ENCODE results near the gene CHRNA9.

The CHRNA9 gene

DNA sequence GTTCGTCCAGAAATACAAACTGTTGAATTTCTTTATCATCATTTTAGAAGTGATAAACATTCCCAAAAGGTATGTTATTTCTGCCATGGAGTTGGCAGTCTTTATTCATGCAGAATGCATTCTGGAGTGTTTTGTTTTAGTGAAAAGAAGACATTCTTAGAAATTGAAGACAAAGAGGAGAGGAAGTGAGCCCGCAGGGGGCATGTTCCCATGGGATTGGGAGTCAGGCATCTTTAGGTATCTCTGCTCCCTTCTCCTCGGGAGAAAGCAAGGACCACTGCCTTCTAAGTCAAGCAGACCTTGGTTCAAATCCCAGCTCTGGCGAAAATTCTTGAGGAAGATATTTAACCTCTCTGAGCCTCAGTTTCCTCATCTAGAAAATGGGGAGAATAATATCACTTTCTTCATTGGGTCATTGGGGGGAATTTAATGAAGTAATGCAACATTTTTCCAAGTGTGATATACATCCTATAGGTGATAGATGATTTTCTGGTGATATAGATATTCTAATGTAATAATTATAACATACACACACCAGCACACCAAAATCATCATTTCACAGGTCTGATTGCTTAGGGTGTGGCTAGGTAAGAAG, 26.5 kb upstream of the CHRNA9 start:
- no peak for DNase-seq (ENCODE audit: low spot score)

DNA sequence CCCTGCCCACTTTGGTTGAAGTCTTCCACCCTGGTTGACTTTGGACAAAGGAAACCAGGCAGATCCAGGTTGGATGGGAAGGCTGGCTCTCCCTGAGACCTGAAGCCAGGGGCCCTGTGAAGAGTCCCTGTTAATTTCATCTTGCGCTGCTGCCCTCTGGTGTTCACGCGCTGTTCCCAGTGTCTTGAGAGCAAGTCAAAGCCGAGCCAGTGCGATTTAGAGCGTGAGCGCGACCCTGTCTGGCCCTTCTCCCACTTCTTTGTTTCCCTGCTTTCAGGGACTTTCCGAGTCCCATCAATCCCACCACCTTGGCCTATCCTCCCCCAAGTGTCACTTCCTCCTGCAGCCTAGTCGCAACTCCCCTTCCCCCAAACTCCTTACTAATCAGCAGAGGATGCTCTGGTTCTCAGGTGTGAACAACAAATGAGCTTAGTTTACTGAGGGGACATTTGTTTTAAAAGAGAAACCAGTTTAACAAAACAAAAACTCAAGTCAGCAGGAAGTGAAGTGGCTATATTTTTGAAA, 25.8 kb upstream of the CHRNA9 start:
- peak; percentile 82 for DNase-seq (ENCODE audit: low spot score)

DNA sequence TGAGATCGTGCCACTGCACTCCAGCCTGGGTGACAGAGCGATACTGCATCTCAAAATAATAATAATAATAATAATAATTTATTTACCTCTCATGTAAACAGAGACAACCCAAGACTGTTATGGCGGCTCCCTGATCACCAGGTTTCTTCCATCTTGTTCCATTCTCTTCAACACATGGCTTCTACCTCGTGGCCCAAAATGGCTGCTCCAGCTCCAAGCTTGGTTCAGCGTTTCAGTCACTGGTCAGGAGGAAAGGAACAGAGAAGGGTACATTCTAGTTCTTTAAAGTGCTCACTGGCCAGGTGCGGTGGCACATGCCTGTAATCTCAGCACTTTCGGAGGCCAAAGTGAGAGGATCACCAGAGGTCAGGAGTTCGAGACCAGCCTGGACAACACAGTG, 24.9 kb upstream of the CHRNA9 start:
- no peak for DNase-seq (ENCODE audit: low spot score)

DNA sequence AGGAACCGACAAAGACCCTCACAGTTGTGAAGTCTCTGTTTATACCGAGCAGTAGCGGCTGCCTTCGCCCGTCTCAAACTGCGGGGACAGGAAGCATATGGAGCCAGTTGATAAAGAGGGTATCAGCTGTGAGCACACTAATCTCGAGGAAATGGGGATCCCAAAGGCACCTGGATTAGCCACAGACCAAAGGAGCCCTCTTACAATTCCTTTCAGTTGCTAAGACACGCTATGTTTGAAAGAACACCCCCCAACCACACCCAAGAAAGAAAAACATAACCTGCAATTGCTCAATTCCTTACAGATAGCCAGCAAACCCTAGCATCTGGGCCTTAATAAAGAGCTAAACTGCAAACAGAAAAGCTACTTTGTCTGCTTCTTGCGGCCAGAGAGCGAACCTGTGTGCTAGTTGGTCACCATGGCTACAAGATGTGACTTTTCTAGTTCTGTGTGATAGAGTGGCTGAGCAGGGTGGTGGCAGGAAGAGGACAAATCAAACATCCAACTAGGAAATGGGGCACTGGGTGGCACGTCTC, 23.3 kb upstream of the CHRNA9 start:
- DNase-seq (ENCODE audit: low spot score) = no peak

DNA sequence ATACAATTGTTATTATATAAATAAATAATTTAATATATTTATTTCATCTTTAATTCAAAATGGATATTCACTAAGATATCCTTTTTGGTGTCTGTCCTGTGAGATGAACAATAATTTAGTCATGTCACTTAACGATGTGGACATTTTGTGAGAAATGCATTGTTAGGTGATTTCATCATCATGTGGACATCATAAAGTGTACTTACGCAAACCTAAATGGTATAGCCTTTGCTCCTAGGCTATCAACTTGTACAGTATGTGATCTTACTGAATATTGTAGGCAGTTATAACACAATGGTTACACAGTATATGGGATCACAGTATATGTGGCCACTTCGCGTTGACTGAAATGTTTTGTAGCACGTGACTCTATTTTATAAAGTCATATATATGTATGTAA, 20.2 kb upstream of the CHRNA9 start:
- no peak for DNase-seq (ENCODE audit: low spot score)

DNA sequence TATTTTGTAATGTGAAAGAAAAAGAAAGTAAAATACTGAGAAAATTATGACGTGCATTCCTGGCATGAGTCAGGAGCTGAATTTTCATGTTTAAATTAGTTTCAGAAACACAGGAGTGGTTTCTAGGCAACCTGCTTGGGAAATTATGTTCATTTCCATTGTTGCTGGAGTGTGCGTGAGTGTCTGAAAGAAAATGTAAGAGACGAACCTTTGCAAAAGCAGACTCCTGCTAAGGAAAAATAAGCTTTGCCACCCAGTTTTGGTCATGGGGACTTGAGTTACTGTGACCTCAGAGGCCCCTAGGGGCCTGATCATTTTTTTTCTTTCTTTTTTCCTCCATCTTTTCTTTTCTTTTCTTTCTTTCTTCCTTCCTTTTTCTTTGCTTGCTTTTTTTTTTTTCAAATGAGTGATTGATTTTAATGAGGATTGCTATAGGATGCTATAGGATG, 18.8 kb upstream of the CHRNA9 start:
- no peak for DNase-seq (ENCODE audit: low spot score)

DNA sequence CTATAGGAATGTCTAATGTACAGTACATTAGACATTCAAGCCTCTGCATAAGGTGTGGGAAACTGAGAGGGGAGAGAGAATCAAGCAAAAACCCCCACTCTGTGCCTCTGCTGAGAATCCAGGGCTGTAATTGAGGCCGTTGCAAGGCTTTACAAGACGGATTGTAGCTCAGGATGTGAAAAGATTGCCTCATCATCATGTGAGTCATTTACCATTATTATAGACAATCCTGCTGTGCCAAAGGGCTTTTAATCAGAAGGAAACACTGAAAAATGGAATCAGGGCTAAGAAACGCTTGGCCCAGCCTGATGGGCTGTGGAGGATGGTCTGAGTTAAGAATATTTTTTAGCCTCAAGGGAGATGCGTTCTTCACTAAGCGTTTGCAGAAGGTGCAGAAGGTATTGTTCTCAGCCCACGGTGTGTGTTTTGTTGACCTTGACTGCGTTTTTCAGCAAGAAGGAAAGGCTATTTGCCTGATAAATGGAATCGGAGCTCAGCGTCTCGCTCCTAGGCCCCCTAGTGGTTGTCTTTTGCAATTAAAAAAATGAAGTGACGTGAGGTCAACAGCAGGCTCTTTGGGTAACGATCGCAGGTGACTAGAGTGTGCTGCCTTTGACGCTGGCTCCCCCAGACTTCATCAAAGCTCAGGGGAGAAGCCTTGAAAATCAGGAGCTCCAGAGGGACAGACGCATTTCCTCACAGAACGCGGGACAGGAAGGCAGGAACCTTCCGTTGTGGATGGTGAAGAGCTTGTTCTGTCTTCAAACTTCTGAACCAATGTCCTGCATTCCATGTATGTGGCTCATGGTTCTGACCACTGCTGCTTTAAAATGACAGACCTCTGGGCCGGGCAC, 18.1 kb upstream of the CHRNA9 start:
- peak; percentile 79 for DNase-seq (ENCODE audit: low spot score)

DNA sequence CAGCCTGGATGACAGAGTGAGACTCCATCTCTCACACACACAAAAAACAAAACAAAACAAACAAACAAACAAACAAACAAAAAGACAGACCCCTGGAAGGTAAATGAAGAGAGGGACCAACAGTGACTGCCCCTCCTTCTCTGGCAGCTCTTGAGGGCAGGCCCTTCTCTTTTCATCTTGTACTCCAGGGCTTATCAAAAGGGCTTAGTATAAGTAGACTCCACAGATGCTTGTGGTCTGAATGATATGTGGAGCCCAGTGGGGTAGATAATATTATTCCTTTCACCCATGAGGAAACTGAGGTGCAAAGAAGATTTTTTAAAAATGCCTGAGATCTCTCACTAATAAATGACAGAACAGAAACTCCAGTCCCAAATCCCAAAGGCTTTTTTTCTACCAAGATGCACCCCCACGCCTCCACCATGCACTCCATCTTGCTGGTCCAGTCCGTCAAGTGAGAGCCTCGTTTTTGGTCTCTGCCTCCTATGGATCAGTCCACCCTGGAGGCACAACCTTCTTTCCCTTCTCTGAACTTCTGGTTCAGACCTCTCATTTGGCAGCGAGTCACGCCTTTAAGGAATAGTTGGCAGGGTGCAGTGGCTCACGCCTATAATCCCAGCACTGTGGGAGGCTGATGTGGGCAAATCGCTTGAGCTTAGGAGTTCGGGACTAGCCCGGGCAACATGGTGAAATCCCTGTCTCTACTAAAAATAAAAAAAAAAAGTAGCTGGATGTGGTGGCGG, 17.0 kb upstream of the CHRNA9 start:
- DNase-seq (ENCODE audit: low spot score) = no peak

DNA sequence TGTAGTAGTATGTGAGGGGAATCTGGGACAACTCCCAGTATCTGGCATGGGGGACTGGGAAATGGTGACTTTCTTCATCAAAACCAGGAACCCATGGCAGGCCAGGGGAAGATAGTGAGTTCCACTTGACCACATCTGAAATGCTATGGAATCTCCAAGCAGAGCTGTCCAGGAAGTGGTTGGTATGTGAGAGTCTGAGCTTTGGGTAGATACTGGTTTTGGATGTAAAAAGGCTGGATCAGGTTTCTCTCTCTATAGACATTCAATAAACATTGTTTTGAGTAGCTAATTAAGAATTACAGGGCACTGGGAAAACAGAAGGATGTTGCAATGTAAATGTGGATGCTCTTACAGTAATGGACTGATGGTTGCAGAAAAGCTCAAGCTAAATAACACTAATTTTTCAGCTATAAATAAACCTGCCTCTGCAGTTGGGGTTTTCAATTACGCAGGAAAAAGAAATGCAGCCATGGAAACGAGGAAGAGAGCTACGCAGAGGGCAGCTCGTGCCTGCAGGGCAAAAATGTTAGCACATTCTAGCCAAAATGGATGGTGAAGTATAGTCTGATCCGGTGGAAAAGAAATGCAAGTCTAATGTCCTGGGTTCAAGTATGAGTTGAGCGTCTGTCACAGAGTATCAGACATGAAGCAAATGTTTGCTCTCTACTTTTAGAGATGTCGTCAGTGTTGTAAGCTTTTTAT, 13.4 kb upstream of the CHRNA9 start:
- no peak for DNase-seq (ENCODE audit: low spot score)

DNA sequence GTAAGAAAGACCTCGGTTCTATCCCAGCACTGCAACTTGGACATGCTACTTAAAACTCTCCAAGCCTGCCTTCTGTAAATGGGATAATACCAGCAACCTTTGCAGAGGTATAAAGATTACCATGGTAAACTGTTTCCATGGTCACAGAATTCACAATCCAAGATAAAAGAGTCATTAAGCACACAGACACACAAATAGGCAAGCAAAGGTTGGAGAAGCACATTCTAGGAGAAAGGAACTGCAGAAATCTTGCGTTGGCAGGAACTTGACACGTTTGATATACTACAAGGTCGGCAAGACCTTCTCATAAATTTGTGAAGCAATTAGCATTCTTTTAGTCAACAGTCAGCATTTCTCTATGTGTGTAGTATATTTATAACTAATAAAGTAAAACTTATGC, 12.3 kb upstream of the CHRNA9 start:
- no peak for DNase-seq (ENCODE audit: low spot score)

DNA sequence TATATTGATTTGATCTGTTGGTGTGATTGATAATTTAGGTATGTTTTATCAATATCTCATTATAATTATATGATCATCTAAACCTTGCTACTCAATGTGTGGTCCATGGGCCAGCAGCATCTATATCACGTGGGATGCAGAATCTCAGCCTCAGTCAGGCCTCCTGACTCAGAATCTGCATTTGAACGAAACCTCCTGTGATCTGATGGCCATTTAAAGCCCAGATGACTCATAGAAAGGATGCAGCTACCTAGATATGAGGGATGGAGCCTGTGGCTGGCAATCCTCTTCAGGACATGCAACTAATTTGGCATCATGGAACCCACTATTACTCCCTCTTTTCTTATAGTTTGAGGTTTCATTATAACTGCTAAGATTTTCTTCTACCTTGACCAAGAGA, 11.3 kb upstream of the CHRNA9 start:
- no peak for DNase-seq (ENCODE audit: low spot score)

DNA sequence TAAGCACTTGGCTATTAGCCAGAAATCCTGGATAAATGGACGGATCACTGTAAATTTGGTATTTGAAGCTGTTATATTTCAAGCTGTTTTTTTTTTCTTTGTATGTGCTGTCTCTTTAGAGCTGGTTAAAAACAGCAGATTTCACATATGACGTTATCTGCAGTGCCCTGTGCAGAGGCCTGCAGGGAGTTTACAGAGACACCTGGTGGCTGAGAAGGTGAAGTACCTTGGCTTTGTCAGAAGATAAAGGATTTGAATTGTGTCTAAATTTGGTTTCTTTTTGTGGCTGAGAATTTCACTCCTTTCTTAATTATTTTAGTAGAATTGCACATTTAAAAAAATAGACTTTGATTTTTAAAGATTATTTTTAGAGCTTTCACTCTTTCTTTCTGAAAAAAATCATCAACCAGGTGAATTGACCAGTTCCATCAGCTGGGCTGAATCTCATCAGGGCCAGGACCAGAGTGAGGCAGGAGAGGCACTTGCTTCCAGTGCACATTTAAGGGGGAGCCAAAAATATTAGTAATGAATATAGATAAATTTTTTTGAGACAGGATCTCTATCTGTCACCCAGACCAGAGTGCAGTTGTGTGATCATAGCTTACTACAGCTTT, 9.6 kb upstream of the CHRNA9 start:
- peak; percentile 65 for DNase-seq (ENCODE audit: low spot score)

DNA sequence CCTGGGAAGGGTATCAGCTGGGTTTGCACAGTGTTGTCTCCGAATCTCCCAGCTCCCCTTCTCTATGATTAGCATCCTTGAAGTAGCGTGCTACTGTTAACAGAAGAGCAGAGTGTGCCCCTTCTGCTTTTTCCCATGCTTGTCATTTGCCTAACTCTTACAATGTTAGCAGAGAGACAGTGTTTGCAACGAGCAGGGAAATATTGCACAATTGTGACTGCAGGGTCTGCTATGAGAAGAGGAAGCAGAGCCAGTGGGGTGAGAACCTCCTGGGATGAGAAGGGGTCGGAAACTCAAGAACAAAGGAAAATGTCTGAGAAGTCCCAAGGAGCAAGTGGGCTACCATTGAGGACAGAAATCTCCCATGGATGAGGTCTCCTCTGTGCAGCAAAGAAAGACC, 7.8 kb upstream of the CHRNA9 start:
- no peak for DNase-seq (ENCODE audit: low spot score)

DNA sequence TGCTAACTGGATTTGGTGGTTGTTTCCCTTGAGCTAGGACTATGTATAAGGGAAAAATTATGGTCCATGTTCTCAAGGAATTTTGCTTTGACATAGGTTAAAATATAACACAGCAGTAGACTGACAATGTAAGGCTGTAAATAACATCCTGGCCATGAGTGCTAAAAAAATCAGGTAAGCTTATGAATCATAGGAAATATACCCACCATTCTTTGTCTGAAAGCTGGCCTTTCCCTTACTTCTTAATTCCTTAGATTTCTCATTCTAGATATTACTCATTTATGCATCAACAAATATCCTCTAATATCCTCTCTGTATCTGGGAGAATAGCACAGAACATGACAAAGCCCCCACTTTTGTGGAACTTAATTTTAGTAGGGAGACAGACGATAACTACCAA, 6.8 kb upstream of the CHRNA9 start:
- DNase-seq (ENCODE audit: low spot score) = no peak

DNA sequence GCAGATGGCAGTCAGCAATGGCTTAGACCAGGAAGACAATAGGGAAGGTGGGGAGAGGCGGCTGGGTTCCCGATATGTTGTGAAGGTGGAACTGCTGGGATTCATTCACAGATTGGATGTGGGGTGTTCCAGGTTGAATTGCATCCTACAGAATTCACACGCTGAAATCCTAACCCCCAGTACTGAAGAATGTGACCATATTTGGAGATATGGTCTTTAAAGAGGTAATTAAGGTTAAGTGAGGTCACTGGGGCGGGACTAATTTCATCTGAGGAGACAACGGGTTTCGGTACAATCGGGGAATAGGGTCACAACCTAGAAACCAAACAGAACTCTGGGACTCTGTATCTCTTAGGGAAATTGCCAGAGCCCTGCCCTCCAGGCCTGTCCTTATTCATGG, 5.3 kb upstream of the CHRNA9 start:
- DNase-seq (ENCODE audit: low spot score) = peak; percentile 43

DNA sequence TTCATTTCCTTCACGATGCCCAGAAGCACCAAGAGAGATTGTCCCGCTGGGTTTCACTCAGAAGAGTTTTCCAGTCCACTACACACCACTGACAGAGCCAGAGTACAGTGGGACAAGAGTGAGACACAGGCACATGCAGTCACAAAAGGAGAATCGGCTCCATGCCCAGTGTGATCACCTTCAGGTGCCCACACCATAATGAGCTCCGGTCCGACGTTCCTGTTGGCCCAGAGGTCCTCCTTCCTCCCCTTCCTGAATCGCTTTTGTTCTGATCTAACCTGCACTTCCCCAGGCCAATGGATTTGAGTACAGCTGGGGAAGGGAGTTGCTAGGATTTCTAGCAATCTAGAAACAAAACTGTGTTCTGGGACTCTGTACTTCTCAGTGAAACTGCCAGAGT, 4.6 kb upstream of the CHRNA9 start:
- no peak for DNase-seq (ENCODE audit: low spot score)

DNA sequence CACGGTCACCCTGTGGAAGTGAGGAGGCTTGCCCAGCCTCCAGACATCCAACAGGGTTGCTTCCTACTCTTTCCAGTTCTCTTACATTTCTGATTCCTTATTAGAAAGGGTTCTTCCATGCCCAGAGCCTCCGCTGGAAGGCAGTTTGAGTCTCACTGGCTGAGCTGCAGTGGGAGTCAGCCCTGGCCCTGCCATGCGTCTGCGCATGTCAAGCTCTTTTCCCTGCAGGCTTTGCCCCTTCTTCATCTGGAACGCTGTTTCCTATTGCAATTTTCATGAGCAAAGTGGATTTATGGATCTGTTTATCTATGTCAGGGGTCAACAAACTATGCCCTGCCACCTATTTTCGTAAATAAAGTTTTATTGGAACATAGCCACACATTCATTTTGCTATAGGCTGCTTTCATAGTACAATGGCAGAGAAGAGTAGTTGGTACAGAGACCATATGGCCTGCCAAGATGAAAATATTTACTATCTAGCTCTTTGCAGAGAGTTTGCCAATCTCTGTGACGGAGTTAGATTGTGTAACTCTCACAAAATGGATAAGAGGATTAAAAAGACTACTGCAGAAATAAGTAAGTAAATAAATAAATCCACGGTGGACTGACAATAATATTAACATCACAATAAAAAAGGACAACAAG, 3.9 kb upstream of the CHRNA9 start:
- no peak for DNase-seq (ENCODE audit: low spot score)

DNA sequence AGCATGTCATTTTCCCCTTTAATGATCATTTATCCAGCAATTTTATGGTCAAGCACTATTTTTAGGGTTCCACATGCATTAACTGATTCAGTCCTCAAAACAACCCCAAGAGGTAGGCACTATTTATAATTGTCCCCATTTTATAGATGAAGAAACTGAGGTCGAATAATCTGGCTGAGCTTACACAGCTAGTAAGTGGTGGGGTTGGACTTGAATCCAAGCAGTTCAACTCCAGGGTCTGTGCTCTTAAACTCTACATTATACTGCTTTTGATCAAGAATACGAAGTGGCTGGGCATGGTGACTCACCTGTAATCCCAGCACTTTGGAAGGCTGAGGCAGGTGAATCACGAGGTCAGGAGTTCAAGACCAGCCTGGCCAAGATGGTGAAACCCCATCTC, 3.2 kb upstream of the CHRNA9 start:
- no peak for DNase-seq (ENCODE audit: low spot score)

DNA sequence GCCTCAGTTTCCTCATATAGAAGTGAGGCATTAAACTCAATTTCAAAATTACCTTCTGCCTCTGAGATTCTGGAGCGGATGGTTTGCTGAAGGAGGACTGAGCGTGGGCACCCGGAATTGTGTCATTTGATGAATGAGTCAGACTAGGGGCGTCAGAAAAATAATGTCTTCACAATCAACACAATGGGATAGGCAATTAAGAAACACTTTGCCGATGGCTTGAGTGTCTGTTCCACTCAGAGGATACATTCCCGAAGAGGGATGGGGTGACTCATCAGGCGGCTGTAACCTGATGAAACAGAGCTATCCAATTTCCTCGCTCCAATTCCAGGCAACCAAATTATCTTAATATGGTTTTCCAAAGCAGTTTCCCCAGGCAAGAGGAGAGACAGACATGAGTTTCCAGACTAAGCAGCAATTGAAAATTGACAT, 1.2 kb upstream of the CHRNA9 start:
- DNase-seq (ENCODE audit: low spot score) = peak; percentile 51

DNA sequence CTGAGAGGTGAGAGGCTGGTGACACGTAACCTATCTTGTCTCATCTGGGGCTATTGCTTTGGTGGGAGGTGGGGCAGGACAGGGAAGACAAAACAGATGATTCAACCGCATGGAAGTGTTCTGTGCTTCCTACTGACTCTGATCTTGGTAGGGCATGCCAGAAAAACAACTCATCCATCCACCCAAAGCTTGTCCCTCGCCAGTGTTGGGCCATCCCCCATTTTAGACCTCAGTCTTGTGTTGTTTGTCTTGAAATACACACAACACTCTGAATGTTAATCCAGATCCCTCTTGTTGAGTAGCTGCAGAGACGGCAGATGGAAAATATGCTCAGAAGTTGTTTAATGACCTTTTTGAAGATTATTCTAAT, 377 bp downstream of the CHRNA9 start:
- no peak for DNase-seq (ENCODE audit: low spot score)

DNA sequence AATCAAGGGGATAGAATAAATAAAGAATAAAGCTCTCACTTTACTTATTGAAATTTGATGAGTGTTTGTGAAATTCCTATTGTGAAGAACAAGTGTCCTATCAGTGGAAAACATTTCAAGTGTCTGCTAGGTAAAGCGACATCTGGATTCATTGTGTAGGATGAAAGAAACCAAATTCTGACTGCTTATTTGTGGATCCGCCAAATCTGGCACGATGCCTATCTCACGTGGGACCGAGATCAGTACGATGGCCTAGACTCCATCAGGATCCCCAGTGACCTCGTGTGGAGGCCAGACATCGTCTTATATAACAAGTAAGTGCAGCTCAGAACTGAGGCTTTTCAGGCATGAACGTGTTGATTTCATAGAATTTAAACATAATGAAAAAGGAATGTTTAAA, 1.9 kb downstream of the CHRNA9 start:
- DNase-seq (ENCODE audit: low spot score) = no peak
